Osteocyte (in vitro differentiated cells): ENCODE results near the gene USP4. TPM values are rescaled to one million over a fixed set of nuclear protein-coding genes. Genes with fewer than 3 reads are reported as not detected.
A peak's percentile ranks its signal among the peaks of the same experiment; 100 is the strongest.

Source experiments
- DNase-seq: peaks from one replicate; pipeline ENCODE4 v3.0.0; 2021; ENCODE audit warnings: mixed read lengths; ENCODE audit not compliant: unreplicated experiment; ENCODE audit errors: extremely low spot score
- H3K27ac Mint-ChIP-seq: one replicate; pipeline ENCODE4 v1.8.0; 2021; ENCODE audit warnings: mild to moderate bottlenecking, mixed read lengths; ENCODE audit not compliant: unreplicated experiment
- H3K27me3 Mint-ChIP-seq: one replicate; pipeline ENCODE4 v1.8.0; 2021; ENCODE audit warnings: mixed read lengths; ENCODE audit not compliant: unreplicated experiment
- H3K36me3 Mint-ChIP-seq: one replicate; pipeline ENCODE4 v1.8.0; 2021; ENCODE audit warnings: mixed read lengths; ENCODE audit not compliant: unreplicated experiment
- H3K4me1 Mint-ChIP-seq: one replicate; pipeline ENCODE4 v1.8.0; 2021; ENCODE audit warnings: mixed read lengths; ENCODE audit not compliant: unreplicated experiment
- H3K4me3 Mint-ChIP-seq: one replicate; pipeline ENCODE4 v1.8.0; 2021; ENCODE audit warnings: mild to moderate bottlenecking, moderate library complexity, mixed read lengths; ENCODE audit not compliant: unreplicated experiment
- H3K9me3 Mint-ChIP-seq: one replicate; pipeline ENCODE4 v1.8.0; 2021; ENCODE audit warnings: mixed read lengths; ENCODE audit not compliant: unreplicated experiment
- CTCF ChIP-seq: fragments of 200-600 bp; sonication (generic); IDR thresholded peaks from 2 replicates; pipeline ENCODE4 v1.5.0; 2021; ENCODE audit warnings: antibody characterized with exemption, mild to moderate bottlenecking, moderate library complexity
- total RNA-seq: library from RNA; stranded (reverse); gene quantifications from 2 replicates; pipeline ENCODE4 v1.2.1, GENCODE V29; 2021

USP4 gene
- total RNA-seq, 1 donor from 2014 or later = 44.3 TPM

- Mint-ChIP-seq H3K9me3 (no peaks in the 10 kb centered on the region), H3K36me3 (peaks cover 40% of the 10 kb centered on the region), H3K4me3 (no peak overlapping the region), H3K27ac (no peak overlapping the region), H3K27me3 (no peaks in the 10 kb centered on the region), H3K4me1 (peaks cover 9% of the 10 kb centered on the region)
- TF ChIP-seq CTCF = no peak
- DNase-seq = no peak
Observed at GRCh38 chr3:49371946-49372345, 32.1 kb upstream of the USP4 start.

DNA sequence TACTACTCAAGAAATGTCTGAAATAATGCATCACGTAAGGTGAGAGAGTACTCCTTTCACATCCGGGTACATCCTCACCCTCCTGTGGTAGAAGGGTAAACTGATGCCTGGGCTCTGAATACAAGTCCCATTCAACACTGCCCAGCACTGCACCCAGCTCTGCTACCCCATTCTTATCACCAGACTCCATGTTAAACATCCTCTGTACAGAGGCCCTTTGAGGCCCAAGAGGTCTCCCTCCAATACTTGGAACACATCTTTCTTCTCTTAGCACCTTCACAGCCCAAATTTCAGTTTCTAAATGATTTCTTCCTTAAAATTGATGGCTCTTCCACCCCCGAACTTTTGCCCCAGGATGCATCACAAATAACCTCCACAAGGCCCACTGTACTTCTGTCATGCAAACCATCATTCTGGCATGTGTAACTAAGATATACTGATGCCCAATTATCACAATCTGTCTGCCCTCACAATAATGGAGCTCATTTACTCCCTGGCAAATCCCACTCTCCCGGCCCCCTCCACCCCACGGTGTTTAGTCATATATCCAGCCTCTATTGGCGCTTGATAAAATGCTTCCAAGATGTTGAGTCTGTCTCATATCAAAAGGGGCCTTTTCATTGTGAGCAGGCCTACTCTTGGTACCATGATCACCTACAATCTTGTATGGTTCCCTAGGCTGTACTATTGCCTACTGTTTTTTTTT, 30.9 kb upstream of the USP4 start:
- Mint-ChIP-seq H3K27ac (peak overlapping the region; percentile 20), H3K4me1 (peaks cover 4% of the 10 kb centered on the region), H3K9me3 (no peaks in the 10 kb centered on the region), H3K27me3 (no peaks in the 10 kb centered on the region), H3K36me3 (peaks cover 51% of the 10 kb centered on the region), H3K4me3 (no peak overlapping the region)
- TF ChIP-seq CTCF = no peak
- no peak for DNase-seq

DNA sequence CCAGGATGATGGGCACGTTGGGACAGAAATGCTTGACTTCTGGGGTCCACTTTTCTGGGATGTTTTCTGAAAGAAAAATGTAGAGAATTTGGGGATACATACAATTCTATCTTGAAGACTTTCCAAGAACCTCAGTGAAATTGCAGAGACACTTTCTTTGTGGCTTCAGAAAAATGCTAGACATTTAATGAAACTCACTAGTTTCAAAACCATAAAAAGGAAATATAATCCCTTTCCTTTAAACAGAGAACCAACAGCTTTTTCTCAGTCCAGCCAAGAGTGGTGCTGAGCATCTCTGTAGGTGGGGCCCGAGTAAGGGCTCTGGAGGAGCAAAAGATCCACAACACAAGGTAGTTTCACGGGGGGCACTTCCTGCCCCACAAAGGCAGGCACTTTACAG, 22.7 kb upstream of the USP4 start:
- no peaks in the 10 kb centered on the region for H3K27me3 Mint-ChIP-seq
- no peak for DNase-seq
- H3K4me3 Mint-ChIP-seq = no peak overlapping the region
- no peaks in the 10 kb centered on the region for H3K9me3 Mint-ChIP-seq
- H3K36me3 Mint-ChIP-seq = peaks cover 47% of the 10 kb centered on the region
- peak overlapping the region; percentile 78 for H3K27ac Mint-ChIP-seq
- peaks cover 42% of the 10 kb centered on the region for H3K4me1 Mint-ChIP-seq
- TF ChIP-seq CTCF = no peak

- DNase-seq = no peak
- Mint-ChIP-seq H3K4me1 (peaks cover 51% of the 10 kb centered on the region), H3K27me3 (no peaks in the 10 kb centered on the region), H3K4me3 (no peak overlapping the region), H3K9me3 (no peaks in the 10 kb centered on the region), H3K27ac (peak overlapping the region; percentile 93), H3K36me3 (peaks cover 45% of the 10 kb centered on the region)
- TF ChIP-seq CTCF = no peak
Observed at GRCh38 chr3:49359623-49360022, 19.8 kb upstream of the USP4 start.

DNA sequence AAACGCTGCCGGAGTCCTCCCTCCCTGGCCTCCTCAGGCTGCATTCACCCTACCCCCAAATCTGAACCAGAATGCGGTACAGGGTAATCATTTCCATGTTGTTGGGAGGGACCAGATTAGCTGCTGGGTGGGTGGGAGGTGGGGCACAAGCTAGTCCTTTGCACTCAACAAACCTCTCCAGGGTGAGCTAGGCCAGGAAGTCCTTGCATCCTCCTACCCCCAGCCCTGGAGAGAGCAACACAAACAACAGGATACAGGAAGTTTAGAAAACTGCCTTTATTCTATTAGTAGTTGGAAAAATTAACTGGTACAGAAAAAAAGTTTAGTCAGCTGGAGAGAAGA, 19.0 kb upstream of the USP4 start:
- H3K27me3 Mint-ChIP-seq = no peaks in the 10 kb centered on the region
- H3K36me3 Mint-ChIP-seq = peaks cover 46% of the 10 kb centered on the region
- DNase-seq = no peak
- no peak for TF ChIP-seq CTCF
- peak overlapping the region; percentile 87 for H3K4me3 Mint-ChIP-seq
- H3K4me1 Mint-ChIP-seq = peaks cover 51% of the 10 kb centered on the region
- no peaks in the 10 kb centered on the region for H3K9me3 Mint-ChIP-seq
- H3K27ac Mint-ChIP-seq = peak overlapping the region; percentile 93
